ENCODE measurements around the gene MYH7B. TPM values are rescaled to one million over a fixed set of nuclear protein-coding genes. Genes with fewer than 3 reads are reported as not detected.

The MYH7B gene
- total RNA-seq, 1 experiment from 2014 or later: 0.03 TPM

DNA sequence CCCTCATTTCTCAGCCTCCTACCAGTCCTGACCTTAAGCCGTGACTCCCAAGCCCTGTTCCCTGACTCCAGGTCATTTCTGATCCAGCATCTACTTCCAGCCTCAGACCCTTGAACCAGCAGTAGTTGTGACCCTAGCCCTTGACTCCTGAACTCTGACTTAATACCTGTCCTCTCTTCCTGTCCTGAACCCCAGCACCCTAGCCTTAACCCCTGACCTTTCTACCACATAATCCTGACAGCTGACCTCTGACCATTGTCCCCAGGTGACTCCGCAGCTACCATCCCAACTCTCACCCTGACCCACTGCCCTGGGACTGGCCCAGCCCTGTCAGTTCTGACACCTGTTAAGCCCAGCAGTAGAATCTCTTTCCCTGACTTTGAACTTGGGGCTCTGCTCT, 42.1 kb downstream of the MYH7B start:
- no peak for DNase-seq (ENCODE audit: low read depth, low spot score)
- in situ Hi-C loops (cut with HindIII; ENCODE audit: low pct_unique_long_range_greater_than_20kb, low sequenced_read_pairs): no loop called here

GRCh38 chr20:34998331-34998950, 42.8 kb downstream of the MYH7B start:
- in situ Hi-C loops (cut with HindIII; ENCODE audit: low pct_unique_long_range_greater_than_20kb, low sequenced_read_pairs): no loop called here
- peak; percentile 24 for DNase-seq (ENCODE audit: low read depth, low spot score)

DNA sequence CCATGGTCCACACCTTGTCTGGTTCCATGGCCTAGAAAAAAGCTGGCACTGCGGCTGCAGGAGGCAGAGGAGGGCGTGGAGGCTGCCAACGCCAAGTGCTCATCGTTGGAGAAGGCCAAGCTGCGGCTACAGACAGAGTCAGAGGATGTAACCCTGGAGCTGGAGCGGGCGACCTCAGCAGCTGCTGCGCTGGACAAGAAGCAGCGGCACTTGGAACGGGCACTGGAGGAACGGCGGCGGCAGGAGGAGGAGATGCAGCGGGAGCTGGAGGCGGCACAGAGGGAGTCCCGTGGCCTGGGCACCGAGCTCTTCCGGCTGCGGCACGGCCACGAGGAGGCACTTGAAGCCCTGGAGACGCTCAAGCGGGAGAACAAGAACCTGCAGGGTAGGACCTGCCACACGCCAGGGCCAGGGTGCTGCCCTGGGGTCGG, 43.4 kb downstream of the MYH7B start:
- DNase-seq (ENCODE audit: low read depth, low spot score): no peak
- in situ Hi-C loops (cut with HindIII; ENCODE audit: low pct_unique_long_range_greater_than_20kb, low sequenced_read_pairs): no loop called here

DNA sequence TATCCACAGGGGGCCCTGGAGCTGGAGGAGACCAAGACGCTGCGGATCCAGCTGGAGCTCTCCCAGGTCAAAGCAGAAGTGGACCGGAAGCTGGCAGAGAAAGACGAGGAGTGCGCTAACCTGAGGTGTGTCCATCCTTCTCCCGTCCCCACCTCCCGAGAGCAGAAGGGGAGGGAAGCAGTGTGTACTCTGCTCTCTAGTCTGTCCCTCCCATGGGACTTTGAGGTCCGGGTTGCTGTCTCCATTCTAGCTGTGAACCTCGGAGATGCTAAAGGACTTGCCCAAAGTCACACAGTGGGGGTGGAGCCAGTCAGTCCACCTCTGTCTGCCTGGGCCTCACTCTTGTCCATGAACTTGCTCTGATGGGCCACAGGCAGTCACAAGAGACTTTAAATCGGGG, 44.1 kb downstream of the MYH7B start:
- in situ Hi-C loops (cut with HindIII; ENCODE audit: low pct_unique_long_range_greater_than_20kb, low sequenced_read_pairs): no loop called here
- DNase-seq (ENCODE audit: low read depth, low spot score): no peak

DNA sequence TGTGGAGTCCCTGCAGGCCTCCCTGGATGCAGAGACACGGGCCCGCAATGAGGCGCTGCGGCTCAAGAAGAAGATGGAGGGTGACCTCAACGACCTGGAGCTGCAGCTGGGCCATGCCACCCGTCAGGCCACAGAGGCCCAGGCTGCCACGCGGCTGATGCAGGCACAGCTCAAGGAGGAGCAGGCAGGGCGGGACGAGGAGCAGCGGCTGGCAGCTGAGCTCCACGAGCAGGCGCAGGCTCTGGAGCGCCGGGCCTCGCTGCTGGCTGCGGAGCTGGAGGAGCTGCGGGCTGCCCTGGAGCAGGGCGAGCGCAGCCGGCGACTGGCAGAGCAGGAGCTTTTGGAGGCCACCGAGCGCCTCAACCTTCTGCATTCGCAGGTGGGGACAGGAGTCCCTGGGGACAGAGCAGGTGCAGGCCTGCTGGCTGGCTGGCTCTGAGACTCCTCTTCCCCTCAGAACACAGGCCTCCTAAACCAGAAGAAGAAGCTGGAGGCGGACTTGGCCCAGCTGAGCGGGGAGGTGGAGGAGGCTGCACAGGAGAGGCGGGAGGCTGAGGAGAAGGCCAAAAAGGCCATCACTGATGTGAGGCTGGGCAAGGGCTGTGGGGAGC, 44.7 kb downstream of the MYH7B start:
- DNase-seq (ENCODE audit: low read depth, low spot score): no peak
- in situ Hi-C loops (cut with HindIII; ENCODE audit: low pct_unique_long_range_greater_than_20kb, low sequenced_read_pairs): no loop called here

- DNase-seq (ENCODE audit: low read depth, low spot score): no peak
- in situ Hi-C loops (cut with HindIII; ENCODE audit: low pct_unique_long_range_greater_than_20kb, low sequenced_read_pairs): no loop called here
Observed at GRCh38 chr20:35000922-35001595, 45.4 kb downstream of the MYH7B start.

GRCh38 chr20:35001596-35002362, 46.1 kb downstream of the MYH7B start:
- DNase-seq (ENCODE audit: low read depth, low spot score): peak; percentile 22
- in situ Hi-C loops (cut with HindIII; ENCODE audit: low pct_unique_long_range_greater_than_20kb, low sequenced_read_pairs): no loop called here

DNA sequence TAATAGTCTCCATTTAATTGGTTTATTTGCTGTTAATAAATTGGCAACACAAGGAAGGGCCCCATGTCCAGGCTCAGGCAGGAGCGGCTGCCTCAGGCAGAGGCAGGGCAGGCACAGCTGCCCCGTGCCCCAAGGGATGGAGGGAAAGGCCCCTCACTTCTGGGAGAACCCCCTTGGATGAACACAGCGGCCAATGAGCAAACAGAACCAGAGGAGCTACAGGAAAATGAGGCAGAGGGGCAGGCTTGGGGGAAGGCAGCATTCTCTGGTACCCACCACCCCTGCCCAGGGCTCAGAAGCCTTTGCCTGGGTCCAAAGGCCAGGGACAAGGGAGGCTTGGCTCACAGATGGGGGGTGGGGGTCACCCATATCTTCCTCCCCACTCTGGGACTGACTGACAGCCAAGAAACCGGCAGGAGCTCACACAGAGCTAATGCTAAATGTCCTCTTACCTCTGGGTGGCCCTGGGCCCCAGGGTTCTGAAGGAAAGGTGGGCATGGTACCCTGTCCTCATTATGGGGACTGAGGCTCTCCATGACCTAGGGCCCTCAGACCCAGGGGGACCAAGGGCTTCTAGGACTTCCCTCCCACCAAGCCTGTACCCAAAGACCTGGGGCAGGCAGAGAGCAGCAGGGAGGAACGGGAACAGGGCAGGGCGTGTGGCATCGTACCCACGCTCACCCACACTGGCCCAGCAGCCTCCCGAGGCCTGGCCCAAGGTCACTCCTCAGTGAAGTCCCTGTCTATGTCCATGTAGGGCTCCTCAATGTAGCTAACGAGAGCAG, 47.0 kb downstream of the MYH7B start:
- DNase-seq (ENCODE audit: low read depth, low spot score): no peak
- in situ Hi-C loops (cut with HindIII; ENCODE audit: low pct_unique_long_range_greater_than_20kb, low sequenced_read_pairs): no loop called here

DNA sequence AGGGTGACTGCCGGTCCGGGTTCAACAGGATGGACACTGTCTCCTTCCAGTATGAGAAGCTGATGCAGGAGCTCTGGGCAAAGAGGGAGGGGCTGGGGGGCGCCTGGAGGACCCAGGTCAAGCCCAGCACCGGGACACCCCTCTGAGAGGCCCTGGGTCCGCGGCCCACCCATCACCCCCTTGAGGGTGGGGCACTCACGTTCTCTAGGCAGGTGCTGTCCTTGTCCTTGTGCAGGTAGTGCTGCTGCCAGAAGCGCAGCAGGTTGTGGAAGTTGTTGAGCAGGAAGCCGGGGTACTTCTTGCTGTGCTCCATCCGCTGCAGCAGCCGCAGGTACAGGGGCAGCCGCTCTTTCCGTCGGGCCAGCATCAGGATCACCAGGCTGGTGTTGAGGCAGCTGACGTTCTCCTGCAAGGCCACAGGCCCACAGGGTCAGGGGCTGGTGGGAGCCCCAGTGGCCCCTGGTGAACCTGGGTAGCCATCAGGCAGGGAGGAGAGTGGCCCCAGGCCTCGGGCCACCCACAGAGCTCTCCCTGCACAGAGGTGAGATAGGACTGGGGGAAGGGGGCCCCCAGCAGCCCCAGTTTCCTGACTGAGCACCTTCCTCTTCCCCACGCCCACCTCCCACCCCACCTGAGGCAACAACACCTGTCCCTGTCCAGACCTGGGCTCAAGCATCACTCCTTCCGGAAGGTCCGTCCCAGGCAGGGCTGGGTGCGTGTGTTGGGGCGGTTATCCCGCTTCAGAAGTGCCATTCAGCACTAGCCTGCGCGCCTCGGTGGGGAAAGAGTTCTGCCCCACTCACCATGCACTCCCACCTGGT, 47.8 kb downstream of the MYH7B start:
- DNase-seq (ENCODE audit: low read depth, low spot score): no peak
- in situ Hi-C loops (cut with HindIII; ENCODE audit: low pct_unique_long_range_greater_than_20kb, low sequenced_read_pairs): no loop called here

GRCh38 chr20:35004051-35004725, 48.5 kb downstream of the MYH7B start:
- no peak for DNase-seq (ENCODE audit: low read depth, low spot score)
- in situ Hi-C loops (cut with HindIII; ENCODE audit: low pct_unique_long_range_greater_than_20kb, low sequenced_read_pairs): no loop called here

- in situ Hi-C loops (cut with HindIII; ENCODE audit: low pct_unique_long_range_greater_than_20kb, low sequenced_read_pairs): no loop called here
- no peak for DNase-seq (ENCODE audit: low read depth, low spot score)
Observed at GRCh38 chr20:35004749-35005462, 49.2 kb downstream of the MYH7B start.

Small RNA genes lying within 50 kb of the gene (small RNA-seq; reads per million reads assigned to genes)
- gene MIR499A: 0 to 0.10 reads per million in 2 experiments

Other genes starting within 250 kb of the MYH7B start
- 6.1 and 6.5 TPM in 2 replicates for gene NCOA6, start 130.2 kb upstream of the MYH7B start, total RNA-seq (2014; rRNA removed; shearing (Covaris generic))
- gene GGT7, start 83.0 kb upstream of the MYH7B start, total RNA-seq (2014; rRNA removed; shearing (Covaris generic)): 4.4 and 8.0 TPM in 2 replicates
- 35.7 and 38.9 TPM in 2 replicates for gene ACSS2, start 79.3 kb upstream of the MYH7B start, total RNA-seq (2014; rRNA removed; shearing (Covaris generic))
- 154 and 164 TPM in 2 replicates for gene GSS, start 62 bp upstream of the MYH7B start, total RNA-seq (2014; rRNA removed; shearing (Covaris generic))
- 32.8 and 34.8 TPM in 2 replicates for gene TRPC4AP, start 136.9 kb downstream of the MYH7B start, total RNA-seq (2014; rRNA removed; shearing (Covaris generic))
- 94.9 and 103 TPM in 2 replicates for gene EDEM2, start 191.5 kb downstream of the MYH7B start, total RNA-seq (2014; rRNA removed; shearing (Covaris generic))
- gene PROCR, start 216.2 kb downstream of the MYH7B start, total RNA-seq (2014; rRNA removed; shearing (Covaris generic)): 41.0 and 45.2 TPM in 2 replicates